DOHH2 (cell line): ENCODE data around the gene GP2.

ENCODE experiments used
- H3F3A ChIP-seq: fragments of 200-600 bp; sonication (generic), shearing (Covaris generic); 2 replicates; pipeline ENCODE4 v1.6.0; 2016; ENCODE audit warnings: antibody characterized with exemption, mild to moderate bottlenecking; ENCODE audit not compliant: control insufficient read depth, insufficient read depth
- H3K27ac ChIP-seq: fragments of 200-600 bp; sonication (generic); 2 replicates; pipeline ENCODE4 v1.5.1; 2014; ENCODE audit warnings: low read depth, mild to moderate bottlenecking, low read length, moderate library complexity
- H3K27me3 ChIP-seq: fragments of 200-600 bp; sonication (generic); 2 replicates; pipeline ENCODE4 v1.6.1; 2014; ENCODE audit warnings: mild to moderate bottlenecking, low read length, mixed read lengths; ENCODE audit not compliant: control insufficient read depth
- H3K36me3 ChIP-seq: fragments of 200-600 bp; sonication (generic); 2 replicates; pipeline ENCODE4 v1.6.1; 2014; ENCODE audit warnings: mild to moderate bottlenecking, low read length, moderate library complexity, mixed read lengths; ENCODE audit not compliant: control insufficient read depth
- H3K4me1 ChIP-seq: fragments of 200-600 bp; sonication (generic); 2 replicates; pipeline ENCODE4 v1.6.1; 2014; ENCODE audit warnings: mild to moderate bottlenecking, low read length, mixed read lengths; ENCODE audit not compliant: control insufficient read depth
- H3K4me2 ChIP-seq: fragments of 200-600 bp; sonication (generic); 2 replicates; pipeline ENCODE4 v1.6.0; 2014; ENCODE audit warnings: mild to moderate bottlenecking, low read length, moderate library complexity
- H3K4me3 ChIP-seq: fragments of 200-600 bp; sonication (generic); 2 replicates; pipeline ENCODE4 v1.5.1; 2014; ENCODE audit warnings: mild to moderate bottlenecking, low read length, mixed read lengths
- H3K79me2 ChIP-seq: fragments of 200-600 bp; sonication (generic); 2 replicates; pipeline ENCODE4 v1.6.1; 2014; ENCODE audit warnings: mild to moderate bottlenecking, low read length, mixed read lengths; ENCODE audit not compliant: control insufficient read depth
- H3K9me2 ChIP-seq: fragments of 200-600 bp; sonication (generic); replicated peaks from 2 replicates; pipeline ENCODE4 v1.6.1; 2014; ENCODE audit warnings: mild to moderate bottlenecking, low read length, mixed read lengths; ENCODE audit not compliant: control insufficient read depth
- H3K9me3 ChIP-seq: fragments of 200-600 bp; sonication (generic); 2 replicates; pipeline ENCODE4 v1.6.1; 2014; ENCODE audit warnings: antibody characterized with exemption, low read length, mixed read lengths; ENCODE audit not compliant: control insufficient read depth, insufficient read depth
- H4K20me1 ChIP-seq: fragments of 200-600 bp; sonication (generic); 2 replicates; pipeline ENCODE4 v1.6.0; 2014; ENCODE audit warnings: low read depth, mild to moderate bottlenecking, antibody characterized with exemption, low read length, moderate library complexity; ENCODE audit not compliant: control insufficient read depth, insufficient read depth
- CTCF ChIP-seq: fragments of 200-600 bp; sonication (generic); IDR thresholded peaks from one replicate; pipeline ENCODE4 v1.5.1; 2014; ENCODE audit warnings: antibody characterized with exemption, mild to moderate bottlenecking, low read depth, low read length; ENCODE audit not compliant: poor library complexity, severe bottlenecking
- EZH2phosphoT487 ChIP-seq: fragments of 200-600 bp; sonication (generic); IDR thresholded peaks from 2 replicates; pipeline ENCODE4 v1.6.1; 2017; ENCODE audit warnings: borderline replicate concordance, mild to moderate bottlenecking, antibody characterized with exemption, low read length, moderate library complexity, mixed read lengths

Gene GP2

GRCh38 chr16:20300312-20301097, 26.8 kb downstream of the GP2 start:
- Histone ChIP-seq H3K36me3 (no peaks in the 10 kb centered on the region), H3K9me3 (no peaks in the 10 kb centered on the region), H3F3A (no peaks in the 10 kb centered on the region), H3K79me2 (no peaks in the 10 kb centered on the region), H3K27ac (no peak overlapping the region), H4K20me1 (no peaks in the 10 kb centered on the region), H3K27me3 (no peaks in the 10 kb centered on the region), H3K4me2 (no peak overlapping the region), H3K4me1 (no peaks in the 10 kb centered on the region), H3K9me2 (no peaks in the 10 kb centered on the region), H3K4me3 (no peak overlapping the region)
- peak; percentile 91 for TF ChIP-seq CTCF
- TF ChIP-seq EZH2phosphoT487 = no peak

GRCh38 chr16:20298452-20298851, 28.9 kb downstream of the GP2 start:
- no peaks in the 10 kb centered on the region for H4K20me1 ChIP-seq
- no peaks in the 10 kb centered on the region for H3K36me3 ChIP-seq

GRCh38 chr16:20291208-20292206, 35.8 kb downstream of the GP2 start:
- no peaks in the 10 kb centered on the region for H4K20me1 ChIP-seq
- H3K27me3 ChIP-seq = no peaks in the 10 kb centered on the region
- H3K36me3 ChIP-seq = no peaks in the 10 kb centered on the region
- H3K4me1 ChIP-seq = no peaks in the 10 kb centered on the region
- TF ChIP-seq EZH2phosphoT487 = no peak
- no peak for TF ChIP-seq CTCF
- no peaks in the 10 kb centered on the region for H3K9me2 ChIP-seq
- no peak overlapping the region for H3K27ac ChIP-seq
- H3K9me3 ChIP-seq = no peaks in the 10 kb centered on the region
- H3F3A ChIP-seq = no peaks in the 10 kb centered on the region
- H3K79me2 ChIP-seq = no peaks in the 10 kb centered on the region
- no peak overlapping the region for H3K4me2 ChIP-seq
- no peak overlapping the region for H3K4me3 ChIP-seq

More at GRCh38 chr16:20298452-20298851, 28.9 kb downstream of the GP2 start:
- Histone ChIP-seq H3K4me2 (no peak overlapping the region), H3K79me2 (no peaks in the 10 kb centered on the region), H3K4me3 (no peak overlapping the region), H3K9me3 (no peaks in the 10 kb centered on the region), H3K27me3 (no peaks in the 10 kb centered on the region), H3K9me2 (no peaks in the 10 kb centered on the region), H3K27ac (no peak overlapping the region), H3K4me1 (no peaks in the 10 kb centered on the region), H3F3A (no peaks in the 10 kb centered on the region)
- TF ChIP-seq CTCF (no peak), EZH2phosphoT487 (no peak)
